ENCODE measurements around the gene ADAMTSL2. TPM values are rescaled to one million over a fixed set of nuclear protein-coding genes. Genes with fewer than 3 reads are reported as not detected.

The ADAMTSL2 gene
- total and polyA plus RNA-seq, 2 of the 13 experiments (the other 11 are each of a cell fraction or from before 2014, with no cell fraction given) = 1.9 to 3.8 TPM

DNA sequence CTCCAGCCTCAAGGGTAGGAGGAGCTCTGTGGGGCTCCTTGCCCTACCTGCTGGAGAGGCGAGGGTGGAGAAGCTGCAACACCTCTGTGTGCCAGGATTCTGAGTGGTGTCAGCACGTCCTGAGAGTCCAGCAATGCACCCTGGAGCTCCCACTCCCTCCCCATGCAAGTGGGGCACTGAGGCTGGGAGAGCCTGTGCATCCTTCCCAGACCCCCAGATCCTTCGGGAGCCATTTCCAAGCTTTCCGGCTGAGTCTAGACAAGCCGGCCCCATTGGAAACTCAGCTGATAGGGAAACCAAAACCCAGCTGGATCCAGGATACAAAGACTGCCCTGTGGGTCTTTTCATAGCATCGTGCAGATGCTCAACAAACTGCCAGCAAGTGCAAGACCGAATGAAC is 72.9 kb downstream of the ADAMTSL2 start (continued):
- TF ChIP-seq, protein P1, sequence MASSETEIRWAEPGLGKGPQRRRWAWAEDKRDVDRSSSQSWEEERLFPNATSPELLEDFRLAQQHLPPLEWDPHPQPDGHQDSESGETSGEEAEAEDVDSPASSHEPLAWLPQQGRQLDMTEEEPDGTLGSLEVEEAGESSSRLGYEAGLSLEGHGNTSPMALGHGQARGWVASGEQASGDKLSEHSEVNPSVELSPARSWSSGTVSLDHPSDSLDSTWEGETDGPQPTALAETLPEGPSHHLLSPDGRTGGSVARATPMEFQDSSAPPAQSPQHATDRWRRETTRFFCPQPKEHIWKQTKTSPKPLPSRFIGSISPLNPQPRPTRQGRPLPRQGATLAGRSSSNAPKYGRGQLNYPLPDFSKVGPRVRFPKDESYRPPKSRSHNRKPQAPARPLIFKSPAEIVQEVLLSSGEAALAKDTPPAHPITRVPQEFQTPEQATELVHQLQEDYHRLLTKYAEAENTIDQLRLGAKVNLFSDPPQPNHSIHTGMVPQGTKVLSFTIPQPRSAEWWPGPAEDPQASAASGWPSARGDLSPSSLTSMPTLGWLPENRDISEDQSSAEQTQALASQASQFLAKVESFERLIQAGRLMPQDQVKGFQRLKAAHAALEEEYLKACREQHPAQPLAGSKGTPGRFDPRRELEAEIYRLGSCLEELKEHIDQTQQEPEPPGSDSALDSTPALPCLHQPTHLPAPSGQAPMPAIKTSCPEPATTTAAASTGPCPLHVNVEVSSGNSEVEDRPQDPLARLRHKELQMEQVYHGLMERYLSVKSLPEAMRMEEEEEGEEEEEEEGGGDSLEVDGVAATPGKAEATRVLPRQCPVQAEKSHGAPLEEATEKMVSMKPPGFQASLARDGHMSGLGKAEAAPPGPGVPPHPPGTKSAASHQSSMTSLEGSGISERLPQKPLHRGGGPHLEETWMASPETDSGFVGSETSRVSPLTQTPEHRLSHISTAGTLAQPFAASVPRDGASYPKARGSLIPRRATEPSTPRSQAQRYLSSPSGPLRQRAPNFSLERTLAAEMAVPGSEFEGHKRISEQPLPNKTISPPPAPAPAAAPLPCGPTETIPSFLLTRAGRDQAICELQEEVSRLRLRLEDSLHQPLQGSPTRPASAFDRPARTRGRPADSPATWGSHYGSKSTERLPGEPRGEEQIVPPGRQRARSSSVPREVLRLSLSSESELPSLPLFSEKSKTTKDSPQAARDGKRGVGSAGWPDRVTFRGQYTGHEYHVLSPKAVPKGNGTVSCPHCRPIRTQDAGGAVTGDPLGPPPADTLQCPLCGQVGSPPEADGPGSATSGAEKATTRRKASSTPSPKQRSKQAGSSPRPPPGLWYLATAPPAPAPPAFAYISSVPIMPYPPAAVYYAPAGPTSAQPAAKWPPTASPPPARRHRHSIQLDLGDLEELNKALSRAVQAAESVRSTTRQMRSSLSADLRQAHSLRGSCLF (CRISPR knock-in tag; IDR thresholded peaks at IDR 0.05; ENCODE audit: borderline replicate concordance) = no peak

DNA sequence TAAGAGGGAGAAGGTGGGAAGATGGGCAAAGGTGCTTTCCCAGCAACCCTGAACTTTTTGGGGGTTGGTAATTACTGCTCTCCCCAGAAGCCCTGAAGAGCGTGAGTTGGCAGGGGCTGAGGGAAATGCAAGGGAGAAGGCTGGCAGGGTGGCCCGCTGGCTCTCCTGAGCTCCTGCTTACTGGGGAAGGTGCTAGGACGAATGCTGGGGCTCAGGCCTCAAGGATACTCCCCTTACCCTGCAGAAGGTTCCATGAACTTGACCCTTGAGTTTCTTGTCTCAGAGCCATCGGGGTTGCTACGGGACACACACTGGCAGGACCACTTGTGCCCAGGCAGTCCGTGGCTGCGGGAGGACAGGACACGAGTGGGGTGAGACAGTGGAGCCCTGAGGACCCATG is 73.5 kb downstream of the ADAMTSL2 start:
- POLR2A ChIA-PET = no interaction called here
- in situ Hi-C loops (cut with HindIII; ENCODE audit: extremely low pct_ligation_motif_present, low pct_unique_long_range_greater_than_20kb) = no loop called here
- Histone ChIP-seq H3K9me3 (ENCODE audit: low read length) (no peaks in the 10 kb centered on the region), H3K4me3 (replicated peaks in 1 of 3; ENCODE audit: insufficient read depth in 1 of 3, low read depth in 2 of 3, low read length in 3 of 3) (no peak overlapping the region), H4K20me1 (ENCODE audit: insufficient read depth, low read length) (0 out of 2 replicates have a peak, but pooled peaks cover 9% of the 10 kb centered on the region), H3K27ac (ENCODE audit: extremely low read length, insufficient read depth, low read length) (no peak overlapping the region), H3K4me2 (ENCODE audit: low read depth, low read length) (no peak overlapping the region), H3K79me2 (ENCODE audit: insufficient read depth, low read length) (no peaks in the 10 kb centered on the region), H3K4me1 (ENCODE audit: insufficient read depth, low read length) (no peaks in the 10 kb centered on the region), H3K36me3 (replicated peaks in 1 of 2; ENCODE audit: control insufficient read depth in 1 of 2, insufficient read depth in 2 of 2, low read length in 2 of 2) (no peaks in the 10 kb centered on the region), H3K27me3 (ENCODE audit: control insufficient read depth in 1 of 2, insufficient read depth in 2 of 2, low read length in 2 of 2) (peaks cover 12 to 77% of the 10 kb centered on the region in 2 experiments), H3K9ac (ENCODE audit: insufficient read depth, low read depth, low read length) (no peak overlapping the region), H2AFZ (ENCODE audit: low read length) (no peak overlapping the region)
- BruUV-seq (replicated peaks) = no TSS peak
- WGBS (ENCODE audit: low lambda C conversion rate) = 31% methylated on average over 8 of the region's 8 CpGs
- FAIRE-seq (no peak), ATAC-seq (no peak), DNase-seq (ENCODE audit: low spot score) (no peak)
- intact Hi-C loops (cut with micrococcal nuclease; ENCODE audit: unreplicated experiment) = no loop called here
- CTCF ChIA-PET (ENCODE audit: low intra/inter-chr PET ratio, low total read pairs) = no interaction called here
- TF ChIP-seq NR2F2 (IDR thresholded peaks at IDR 0.05; ENCODE audit: borderline replicate concordance, low read depth) (no peak), ZNF850 (CRISPR knock-in tag; conservative IDR thresholded peaks at IDR 0.05) (no peak), NFKBIZ (CRISPR knock-in tag; IDR thresholded peaks at IDR 0.05) (no peak), ZNF776 (CRISPR knock-in tag; IDR thresholded peaks at IDR 0.05) (no peak), NFE2L2 (IDR thresholded peaks at IDR 0.05; ENCODE audit: low read length) (no peak), TEAD2 (CRISPR knock-in tag; IDR thresholded peaks at IDR 0.05) (no peak), ZNF317 (CRISPR knock-in tag; IDR thresholded peaks at IDR 0.05) (no peak), ZNF326 (CRISPR knock-in tag; IDR thresholded peaks at IDR 0.05; ENCODE audit: borderline replicate concordance) (no peak), SP1 (IDR thresholded peaks at IDR 0.05) (no peak), SP1 (CRISPR knock-in tag; IDR thresholded peaks at IDR 0.05) (no peak), HNRNPUL1 (IDR thresholded peaks at IDR 0.05; ENCODE audit: low read depth, low read length) (no peak), CCDC6 (CRISPR knock-in tag; IDR thresholded peaks at IDR 0.05) (no peak)
- TF ChIP-seq, protein P2, sequence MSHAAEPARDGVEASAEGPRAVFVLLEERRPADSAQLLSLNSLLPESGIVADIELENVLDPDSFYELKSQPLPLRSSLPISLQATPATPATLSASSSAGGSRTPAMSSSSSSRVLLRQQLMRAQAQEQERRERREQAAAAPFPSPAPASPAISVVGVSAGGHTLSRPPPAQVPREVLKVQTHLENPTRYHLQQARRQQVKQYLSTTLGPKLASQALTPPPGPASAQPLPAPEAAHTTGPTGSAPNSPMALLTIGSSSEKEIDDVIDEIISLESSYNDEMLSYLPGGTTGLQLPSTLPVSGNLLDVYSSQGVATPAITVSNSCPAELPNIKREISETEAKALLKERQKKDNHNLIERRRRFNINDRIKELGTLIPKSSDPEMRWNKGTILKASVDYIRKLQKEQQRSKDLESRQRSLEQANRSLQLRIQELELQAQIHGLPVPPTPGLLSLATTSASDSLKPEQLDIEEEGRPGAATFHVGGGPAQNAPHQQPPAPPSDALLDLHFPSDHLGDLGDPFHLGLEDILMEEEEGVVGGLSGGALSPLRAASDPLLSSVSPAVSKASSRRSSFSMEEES (CRISPR knock-in tag; IDR thresholded peaks at IDR 0.05) = no peak
- TF ChIP-seq, protein P3, sequence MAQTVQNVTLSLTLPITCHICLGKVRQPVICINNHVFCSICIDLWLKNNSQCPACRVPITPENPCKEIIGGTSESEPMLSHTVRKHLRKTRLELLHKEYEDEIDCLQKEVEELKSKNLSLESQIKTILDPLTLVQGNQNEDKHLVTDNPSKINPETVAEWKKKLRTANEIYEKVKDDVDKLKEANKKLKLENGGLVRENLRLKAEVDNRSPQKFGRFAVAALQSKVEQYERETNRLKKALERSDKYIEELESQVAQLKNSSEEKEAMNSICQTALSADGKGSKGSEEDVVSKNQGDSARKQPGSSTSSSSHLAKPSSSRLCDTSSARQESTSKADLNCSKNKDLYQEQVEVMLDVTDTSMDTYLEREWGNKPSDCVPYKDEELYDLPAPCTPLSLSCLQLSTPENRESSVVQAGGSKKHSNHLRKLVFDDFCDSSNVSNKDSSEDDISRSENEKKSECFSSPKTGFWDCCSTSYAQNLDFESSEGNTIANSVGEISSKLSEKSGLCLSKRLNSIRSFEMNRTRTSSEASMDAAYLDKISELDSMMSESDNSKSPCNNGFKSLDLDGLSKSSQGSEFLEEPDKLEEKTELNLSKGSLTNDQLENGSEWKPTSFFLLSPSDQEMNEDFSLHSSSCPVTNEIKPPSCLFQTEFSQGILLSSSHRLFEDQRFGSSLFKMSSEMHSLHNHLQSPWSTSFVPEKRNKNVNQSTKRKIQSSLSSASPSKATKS (CRISPR knock-in tag; IDR thresholded peaks at IDR 0.05) = no peak
- TF ChIP-seq, protein P4, sequence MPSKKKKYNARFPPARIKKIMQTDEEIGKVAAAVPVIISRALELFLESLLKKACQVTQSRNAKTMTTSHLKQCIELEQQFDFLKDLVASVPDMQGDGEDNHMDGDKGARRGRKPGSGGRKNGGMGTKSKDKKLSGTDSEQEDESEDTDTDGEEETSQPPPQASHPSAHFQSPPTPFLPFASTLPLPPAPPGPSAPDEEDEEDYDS (CRISPR knock-in tag; IDR thresholded peaks at IDR 0.05) = no peak
